Measurements from ENCODE around the gene RNF225. TPM values are rescaled to one million over a fixed set of nuclear protein-coding genes. Genes with fewer than 3 reads are reported as not detected.

RNF225 gene
- total and polyA plus RNA-seq, 2 of the 13 experiments (the other 11 are each of a cell fraction or from before 2014, with no cell fraction given): not detected

DNA sequence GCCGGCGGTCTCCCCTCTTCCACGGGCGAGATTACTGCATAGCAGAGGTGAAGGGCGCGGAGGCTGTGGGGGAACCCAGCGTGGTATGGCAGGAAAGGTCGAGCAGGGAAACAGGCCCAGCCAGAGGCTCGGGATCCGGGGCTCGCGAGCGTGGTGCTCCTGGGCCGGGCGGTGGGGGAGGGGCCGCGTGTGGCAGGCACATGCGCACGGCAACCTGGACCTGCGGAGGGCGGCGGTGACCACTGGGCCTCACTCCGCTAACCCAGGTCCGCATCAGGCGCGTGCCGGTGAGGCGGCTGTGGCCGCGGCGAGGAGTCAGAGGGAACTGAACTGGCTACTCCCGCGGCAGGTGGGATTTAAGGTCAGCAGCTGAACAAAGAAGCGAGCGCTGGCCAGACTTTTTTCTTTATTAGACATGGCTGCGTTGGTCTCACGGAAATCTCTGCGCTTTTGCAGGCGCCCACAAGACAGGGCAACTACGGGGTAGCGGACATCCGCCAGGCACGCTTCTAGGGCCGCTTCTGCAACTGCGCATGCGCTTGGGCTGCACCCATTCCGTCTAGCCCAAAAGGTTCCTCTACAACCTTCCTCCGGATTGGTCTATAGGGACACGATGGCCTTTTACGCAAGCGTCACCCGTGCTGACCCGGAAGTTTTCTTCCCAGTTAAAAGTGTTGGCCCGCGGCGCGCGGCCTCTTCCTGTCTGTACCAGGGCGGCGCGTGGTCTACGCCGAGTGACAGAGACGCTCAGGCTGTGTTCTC is 8.7 kb upstream of the RNF225 start, which contains the start of gene RPS5 (continued):
- TF ChIP-seq ZNF251 (CRISPR knock-in tag; IDR thresholded peaks at IDR 0.05): 0 out of 2 replicates have a peak, but pooled peaks have one; percentile 20
- TF ChIP-seq CENPT (CRISPR knock-in tag; IDR thresholded peaks at IDR 0.05; ENCODE audit: low read depth): no peak
- TF ChIP-seq, protein P1, sequence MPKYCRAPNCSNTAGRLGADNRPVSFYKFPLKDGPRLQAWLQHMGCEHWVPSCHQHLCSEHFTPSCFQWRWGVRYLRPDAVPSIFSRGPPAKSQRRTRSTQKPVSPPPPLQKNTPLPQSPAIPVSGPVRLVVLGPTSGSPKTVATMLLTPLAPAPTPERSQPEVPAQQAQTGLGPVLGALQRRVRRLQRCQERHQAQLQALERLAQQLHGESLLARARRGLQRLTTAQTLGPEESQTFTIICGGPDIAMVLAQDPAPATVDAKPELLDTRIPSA (CRISPR knock-in tag; IDR thresholded peaks at IDR 0.05; ENCODE audit: borderline replicate concordance): no peak; the same call in 1 of the 2 replicates
- TF ChIP-seq ZFP82 (CRISPR knock-in tag; IDR thresholded peaks at IDR 0.05; ENCODE audit: borderline replicate concordance): peak; percentile 66; the same call in 1 of the 2 replicates
- TF ChIP-seq PHF8 (CRISPR knock-in tag; IDR thresholded peaks at IDR 0.05): peak; percentile 86
- TF ChIP-seq ZSCAN29 (CRISPR knock-in tag; conservative IDR thresholded peaks at IDR 0.05): peak; percentile 48; the same call in 1 of the 2 replicates
- TF ChIP-seq RFX1 (IDR thresholded peaks at IDR 0.05): no peak
- TF ChIP-seq SP1 (IDR thresholded peaks at IDR 0.05): no peak
- TF ChIP-seq SP1 (CRISPR knock-in tag; IDR thresholded peaks at IDR 0.05): no peak
- TF ChIP-seq RXRB (CRISPR knock-in tag; IDR thresholded peaks at IDR 0.05; ENCODE audit: borderline replicate concordance): peak; percentile 44
- TF ChIP-seq ZNF780A (CRISPR knock-in tag; IDR thresholded peaks at IDR 0.05): peak; percentile 78; the same call in 1 of the 2 replicates
- no peak; the same call in 1 of the 2 replicates for TF ChIP-seq ZNF446 (CRISPR knock-in tag; IDR thresholded peaks at IDR 0.05)
- TF ChIP-seq, protein P2, sequence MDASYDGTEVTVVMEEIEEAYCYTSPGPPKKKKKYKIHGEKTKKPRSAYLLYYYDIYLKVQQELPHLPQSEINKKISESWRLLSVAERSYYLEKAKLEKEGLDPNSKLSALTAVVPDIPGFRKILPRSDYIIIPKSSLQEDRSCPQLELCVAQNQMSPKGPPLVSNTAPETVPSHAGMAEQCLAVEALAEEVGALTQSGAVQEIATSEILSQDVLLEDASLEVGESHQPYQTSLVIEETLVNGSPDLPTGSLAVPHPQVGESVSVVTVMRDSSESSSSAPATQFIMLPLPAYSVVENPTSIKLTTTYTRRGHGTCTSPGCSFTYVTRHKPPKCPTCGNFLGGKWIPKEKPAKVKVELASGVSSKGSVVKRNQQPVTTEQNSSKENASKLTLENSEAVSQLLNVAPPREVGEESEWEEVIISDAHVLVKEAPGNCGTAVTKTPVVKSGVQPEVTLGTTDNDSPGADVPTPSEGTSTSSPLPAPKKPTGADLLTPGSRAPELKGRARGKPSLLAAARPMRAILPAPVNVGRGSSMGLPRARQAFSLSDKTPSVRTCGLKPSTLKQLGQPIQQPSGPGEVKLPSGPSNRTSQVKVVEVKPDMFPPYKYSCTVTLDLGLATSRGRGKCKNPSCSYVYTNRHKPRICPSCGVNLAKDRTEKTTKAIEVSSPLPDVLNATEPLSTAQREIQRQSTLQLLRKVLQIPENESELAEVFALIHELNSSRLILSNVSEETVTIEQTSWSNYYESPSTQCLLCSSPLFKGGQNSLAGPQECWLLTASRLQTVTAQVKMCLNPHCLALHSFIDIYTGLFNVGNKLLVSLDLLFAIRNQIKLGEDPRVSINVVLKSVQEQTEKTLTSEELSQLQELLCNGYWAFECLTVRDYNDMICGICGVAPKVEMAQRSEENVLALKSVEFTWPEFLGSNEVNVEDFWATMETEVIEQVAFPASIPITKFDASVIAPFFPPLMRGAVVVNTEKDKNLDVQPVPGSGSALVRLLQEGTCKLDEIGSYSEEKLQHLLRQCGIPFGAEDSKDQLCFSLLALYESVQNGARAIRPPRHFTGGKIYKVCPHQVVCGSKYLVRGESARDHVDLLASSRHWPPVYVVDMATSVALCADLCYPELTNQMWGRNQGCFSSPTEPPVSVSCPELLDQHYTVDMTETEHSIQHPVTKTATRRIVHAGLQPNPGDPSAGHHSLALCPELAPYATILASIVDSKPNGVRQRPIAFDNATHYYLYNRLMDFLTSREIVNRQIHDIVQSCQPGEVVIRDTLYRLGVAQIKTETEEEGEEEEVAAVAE (CRISPR knock-in tag; IDR thresholded peaks at IDR 0.05; ENCODE audit: borderline replicate concordance): peak; percentile 100
